B cell (primary cell): Measurements from ENCODE around the gene TEAD3.

ENCODE experiments used
- CTCF ChIP-seq: fragments of 200-600 bp; IDR thresholded peaks from one replicate; pipeline ENCODE4 v1.8.0; 2022; ENCODE audit warnings: antibody characterized with exemption, mild to moderate bottlenecking
- EZH2 ChIP-seq: IDR thresholded peaks from 2 replicates; pipeline ENCODE4 v1.6.1; 2012; ENCODE audit warnings: borderline replicate concordance, low read depth, mild to moderate bottlenecking, moderate library complexity, low read length; ENCODE audit not compliant: insufficient read depth, poor library complexity, severe bottlenecking

DNA sequence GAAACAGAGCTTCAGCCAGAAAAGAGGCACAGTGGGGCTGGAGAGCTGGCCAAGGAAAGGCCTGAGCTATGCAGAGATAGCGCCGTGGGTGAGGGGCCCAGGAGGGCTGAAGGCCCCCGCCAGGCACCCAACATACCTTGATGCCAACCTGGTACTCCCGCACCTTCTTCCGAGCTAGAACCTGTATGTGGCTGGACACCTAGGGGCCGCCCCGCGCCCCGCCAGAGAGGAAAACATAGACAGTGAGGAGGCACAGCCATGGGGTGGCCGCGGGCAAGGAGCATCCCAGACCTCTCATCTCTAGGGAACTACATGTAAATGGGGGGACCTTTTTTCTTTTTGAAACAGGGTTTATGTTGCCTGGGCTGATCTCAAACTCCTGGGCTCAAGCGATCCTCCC lies 16.7 kb downstream of the TEAD3 start:
- no peak for TF ChIP-seq CTCF
- TF ChIP-seq EZH2 = no peak
